ENCODE results near the gene MC1R. TPM values are rescaled to one million over a fixed set of nuclear protein-coding genes. Genes with fewer than 3 reads are reported as not detected.

MC1R gene
- total RNA-seq, 1 donor from 2014 or later = 9.2 TPM

GRCh38 chr16:89906140-89907025 is 12.3 kb upstream of the MC1R start:
- no peaks in the 10 kb centered on the region for H3K27me3 ChIP-seq (ENCODE audit: insufficient read depth, low read length)
- H3K36me3 ChIP-seq (ENCODE audit: insufficient read depth, low read length) = peaks cover 16% of the 10 kb centered on the region
- H3K4me1 ChIP-seq (ENCODE audit: insufficient read depth, low read length) = peaks cover 12% of the 10 kb centered on the region
- Mint-ChIP-seq H3K9me3 (ENCODE audit: unreplicated experiment) (no peaks in the 10 kb centered on the region), H3K27ac (ENCODE audit: unreplicated experiment) (peak overlapping the region; percentile 87), H3K27me3 (ENCODE audit: low read depth, unreplicated experiment) (no peaks in the 10 kb centered on the region), H3K4me1 (ENCODE audit: low read depth, unreplicated experiment) (no peaks in the 10 kb centered on the region), H3K4me3 (ENCODE audit: unreplicated experiment) (no peak overlapping the region), H3K36me3 (ENCODE audit: low read depth, unreplicated experiment) (peaks cover 12% of the 10 kb centered on the region)
- no peaks in the 10 kb centered on the region for H3K79me2 ChIP-seq (ENCODE audit: insufficient read depth, low read length)
- H3K9me3 ChIP-seq (ENCODE audit: insufficient read depth, low read depth, low read length) = peaks cover 3% of the 10 kb centered on the region
- no peak overlapping the region for H3K9ac ChIP-seq (ENCODE audit: low read length)
- DNase-seq (ENCODE audit: low read depth) (no peak), FAIRE-seq (no peak)
- no peak overlapping the region for H3K27ac ChIP-seq (ENCODE audit: low read depth, low read length)
- H3K4me2 ChIP-seq (ENCODE audit: low read length) = no peak overlapping the region
- no peak overlapping the region for H3K4me3 ChIP-seq (ENCODE audit: insufficient read depth, low read depth, low read length)
- H4K20me1 ChIP-seq (ENCODE audit: insufficient read depth, low read length) = peaks cover 40% of the 10 kb centered on the region
- TF ChIP-seq CTCF (IDR thresholded peaks at IDR 0.05; ENCODE audit: insufficient read depth, low read depth, low read length) (no peak), EZH2 (IDR thresholded peaks at IDR 0.05; ENCODE audit: insufficient read depth, low read length) (no peak)
- H2AFZ ChIP-seq (ENCODE audit: low read depth, low read length) = no peak overlapping the region

GRCh38 chr16:89907055-89907814 is 11.4 kb upstream of the MC1R start:
- H3K9me3 Mint-ChIP-seq (ENCODE audit: unreplicated experiment) = no peaks in the 10 kb centered on the region

More at GRCh38 chr16:89907055-89907814, 11.4 kb upstream of the MC1R start:
- H3K79me2 ChIP-seq (ENCODE audit: insufficient read depth, low read length) = no peaks in the 10 kb centered on the region
- H3K27me3 Mint-ChIP-seq (ENCODE audit: low read depth, unreplicated experiment) = no peaks in the 10 kb centered on the region
- no peak overlapping the region for H3K4me2 ChIP-seq (ENCODE audit: low read length)
- H3K9me3 ChIP-seq (ENCODE audit: insufficient read depth, low read depth, low read length) = peaks cover 3% of the 10 kb centered on the region
- H3K4me1 Mint-ChIP-seq (ENCODE audit: low read depth, unreplicated experiment) = no peaks in the 10 kb centered on the region
- TF ChIP-seq EZH2 (IDR thresholded peaks at IDR 0.05; ENCODE audit: insufficient read depth, low read length) (no peak), CTCF (IDR thresholded peaks at IDR 0.05; ENCODE audit: insufficient read depth, low read depth, low read length) (no peak)
- H3K36me3 ChIP-seq (ENCODE audit: insufficient read depth, low read length) = peaks cover 16% of the 10 kb centered on the region
- no peak overlapping the region for H3K9ac ChIP-seq (ENCODE audit: low read length)
- no peak overlapping the region for H3K27ac ChIP-seq (ENCODE audit: low read depth, low read length)
- peak overlapping the region; percentile 58 for H3K27ac Mint-ChIP-seq (ENCODE audit: unreplicated experiment)
- H3K4me1 ChIP-seq (ENCODE audit: insufficient read depth, low read length) = peaks cover 12% of the 10 kb centered on the region
- no peak for FAIRE-seq
- H3K4me3 ChIP-seq (ENCODE audit: insufficient read depth, low read depth, low read length) = no peak overlapping the region
- no peaks in the 10 kb centered on the region for H3K27me3 ChIP-seq (ENCODE audit: insufficient read depth, low read length)
- DNase-seq (ENCODE audit: low read depth) = no peak
- no peak overlapping the region for H2AFZ ChIP-seq (ENCODE audit: low read depth, low read length)
- no peak overlapping the region for H3K4me3 Mint-ChIP-seq (ENCODE audit: unreplicated experiment)
- peaks cover 16% of the 10 kb centered on the region for H3K36me3 Mint-ChIP-seq (ENCODE audit: low read depth, unreplicated experiment)
- H4K20me1 ChIP-seq (ENCODE audit: insufficient read depth, low read length) = peaks cover 45% of the 10 kb centered on the region
